Hematopoietic multipotent progenitor cell treated with erythropoietin and hydrocortisone succinate and interleukin-3 and kit ligand, for 15 days (in vitro differentiated cells): Measurements from ENCODE around the gene EPHA2.
"Not testable (repeated sequence)": the region's sequence is repeated elsewhere in the genome, so short reads cannot be mapped to it uniquely, and the experiment has no call there.

Experiments
- DNase-seq: peaks from one replicate; pipeline ENCODE4 v3.0.0-alpha.2; 2015; ENCODE audit warnings: low spot score

Gene EPHA2

DNA sequence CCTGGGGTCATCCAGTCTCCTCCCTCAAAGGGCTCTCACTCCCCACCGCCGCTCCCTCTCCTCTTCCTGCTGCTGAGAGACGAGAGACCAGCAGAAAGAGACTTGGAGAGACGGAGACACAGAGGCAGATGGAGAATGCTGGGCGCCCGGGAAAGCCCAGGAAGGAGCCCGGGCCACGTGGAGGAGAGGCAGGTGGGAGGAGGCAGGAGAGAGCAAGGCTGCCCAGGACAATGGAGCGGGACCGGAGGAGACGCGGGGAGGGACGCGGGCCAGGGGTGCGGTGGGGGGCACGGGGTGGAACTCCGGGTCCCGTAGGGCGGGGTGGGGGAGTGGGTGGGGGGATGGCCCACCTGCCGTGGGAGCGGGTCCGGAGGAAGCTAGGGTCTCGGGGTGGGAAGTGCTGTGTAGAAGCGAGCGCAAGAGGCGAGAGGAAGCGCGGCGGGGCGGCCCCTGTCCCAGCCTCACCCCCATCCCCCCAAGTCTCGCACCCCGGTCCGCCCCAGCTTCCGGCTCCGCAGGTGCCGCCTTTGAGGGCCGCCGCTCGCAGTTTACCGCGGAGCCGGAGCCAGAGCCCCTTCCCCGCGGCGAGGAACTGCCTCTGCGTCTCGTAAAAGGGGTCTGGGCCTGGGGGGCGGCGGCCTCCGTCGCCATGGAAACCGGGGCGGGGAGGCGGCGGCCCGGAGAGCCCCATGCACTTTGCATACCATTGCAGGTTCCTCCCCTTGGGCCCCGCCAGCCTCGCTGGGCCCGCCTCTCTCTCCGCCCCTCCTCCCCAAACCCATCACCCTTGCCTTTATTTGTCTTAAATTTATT is 11.7 kb upstream of the EPHA2 start:
- no peak for DNase-seq

GRCh38 chr1:16166117-16166516 is 10.2 kb upstream of the EPHA2 start:
- DNase-seq: no peak

GRCh38 chr1:16165548-16165947 is 9.7 kb upstream of the EPHA2 start:
- DNase-seq: no peak

- DNase-seq: no peak
These were observed 9.2 kb upstream of the EPHA2 start for GRCh38 chr1:16165073-16165364.

- DNase-seq: no peak
These were observed 8.6 kb upstream of the EPHA2 start for GRCh38 chr1:16164213-16165072.

DNA sequence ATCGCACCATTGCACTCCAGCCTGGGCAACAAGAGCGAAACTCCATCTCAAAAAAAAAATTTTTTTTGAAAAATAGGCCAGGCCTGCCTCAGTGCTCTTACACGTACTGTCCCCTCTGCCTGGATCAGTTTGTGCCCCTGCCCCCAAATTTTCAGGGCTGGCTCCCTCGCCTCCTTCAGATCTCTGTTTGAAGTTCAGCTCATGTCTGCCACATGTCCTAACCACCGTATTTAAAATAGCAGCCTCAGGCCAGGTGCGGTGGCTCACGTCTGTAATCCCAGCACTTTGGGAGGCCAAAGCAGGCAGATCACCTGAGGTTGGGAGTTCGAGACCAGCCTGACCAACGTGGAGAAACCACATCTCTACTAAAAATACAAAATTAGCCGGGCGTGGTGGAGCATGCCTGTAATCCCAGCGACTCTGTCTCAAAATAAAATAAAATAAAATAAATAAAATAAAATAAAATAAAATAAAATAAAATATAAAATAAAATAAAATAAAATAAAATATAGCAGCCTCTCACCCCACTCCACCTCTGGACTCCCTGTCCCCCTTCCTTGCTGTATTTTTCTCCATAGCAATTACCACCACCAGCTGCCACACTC is 7.8 kb upstream of the EPHA2 start:
- not testable (repeated sequence) for DNase-seq

- no peak for DNase-seq
These were observed 6.4 kb upstream of the EPHA2 start for GRCh38 chr1:16162163-16162822.

- DNase-seq: no peak
These were observed 5.8 kb upstream of the EPHA2 start for GRCh38 chr1:16161717-16162116.

- no peak for DNase-seq
These were observed 3.3 kb upstream of the EPHA2 start for GRCh38 chr1:16158993-16159831.

- no peak for DNase-seq
These were observed 2.2 kb upstream of the EPHA2 start for GRCh38 chr1:16158025-16158424.

DNA sequence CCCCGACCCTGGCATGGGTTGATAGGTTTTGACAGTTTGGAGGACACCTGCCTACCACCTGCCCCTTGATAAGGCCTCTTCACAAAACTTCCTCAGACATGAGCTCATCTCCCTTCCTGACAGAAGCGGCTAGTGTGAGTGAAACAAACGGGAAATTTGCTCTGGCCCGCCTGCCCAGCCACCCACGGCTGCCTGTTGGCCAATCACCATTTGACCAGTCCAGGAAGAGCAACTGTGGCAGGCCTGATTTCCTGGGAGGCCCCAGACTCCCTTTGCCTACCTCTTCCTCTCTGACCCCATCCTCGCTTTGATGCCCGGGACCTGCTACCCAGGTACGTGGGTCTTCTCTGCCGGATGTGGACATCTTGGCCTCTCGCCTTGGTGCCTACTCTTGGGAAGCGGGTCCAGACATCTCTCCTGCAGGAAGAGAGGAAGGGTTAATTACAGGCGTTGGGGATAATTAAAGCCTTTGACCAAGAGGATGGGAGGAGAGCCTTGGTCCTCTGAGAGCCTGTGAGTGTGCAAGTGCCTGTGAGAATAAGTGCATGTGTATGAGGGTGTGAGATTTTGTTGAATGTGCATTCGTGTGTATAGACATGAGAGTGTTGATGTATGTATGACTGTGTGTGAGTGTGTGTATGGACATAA is 1.1 kb upstream of the EPHA2 start:
- DNase-seq: no peak

DNA sequence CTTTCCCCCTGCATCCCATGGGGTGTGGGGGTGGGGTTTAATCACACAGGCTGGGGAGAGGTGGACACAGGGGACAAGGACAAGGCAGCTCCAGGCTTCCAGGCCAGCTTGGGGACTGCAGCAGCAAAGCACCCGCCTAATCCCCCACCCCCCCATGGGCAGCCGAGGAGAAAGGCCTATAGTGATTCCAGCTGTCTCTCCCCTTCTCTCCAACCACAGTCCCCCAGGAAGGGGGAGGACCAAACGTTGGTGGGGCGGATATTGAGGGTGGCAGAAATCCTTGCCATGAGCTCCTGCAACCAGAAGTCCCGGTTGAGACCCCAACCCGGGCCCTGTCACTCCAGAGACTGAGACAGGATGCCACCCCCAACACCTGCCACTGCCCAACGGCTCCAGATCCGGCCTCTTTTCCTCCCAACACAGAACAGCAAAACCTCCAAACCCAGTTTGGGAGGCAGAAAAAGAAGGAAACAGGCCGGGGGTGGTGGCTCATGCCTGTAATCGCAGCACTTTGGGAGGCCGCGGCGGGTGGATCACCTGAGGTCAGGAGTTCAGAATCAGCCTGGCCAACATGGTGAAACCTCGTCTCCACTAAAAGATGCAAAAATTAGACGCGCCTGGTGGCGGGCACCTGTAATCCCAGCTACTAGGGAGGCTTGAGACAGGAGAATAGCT is 1.7 kb downstream of the EPHA2 start:
- DNase-seq: no peak

- no peak for DNase-seq
These were observed 2.5 kb downstream of the EPHA2 start for GRCh38 chr1:16153096-16153998.

GRCh38 chr1:16152481-16153087 is 3.3 kb downstream of the EPHA2 start:
- no peak for DNase-seq

- DNase-seq: no peak
These were observed 3.9 kb downstream of the EPHA2 start for GRCh38 chr1:16151995-16152384.

GRCh38 chr1:16151196-16151994 is 4.5 kb downstream of the EPHA2 start:
- DNase-seq: no peak

DNA sequence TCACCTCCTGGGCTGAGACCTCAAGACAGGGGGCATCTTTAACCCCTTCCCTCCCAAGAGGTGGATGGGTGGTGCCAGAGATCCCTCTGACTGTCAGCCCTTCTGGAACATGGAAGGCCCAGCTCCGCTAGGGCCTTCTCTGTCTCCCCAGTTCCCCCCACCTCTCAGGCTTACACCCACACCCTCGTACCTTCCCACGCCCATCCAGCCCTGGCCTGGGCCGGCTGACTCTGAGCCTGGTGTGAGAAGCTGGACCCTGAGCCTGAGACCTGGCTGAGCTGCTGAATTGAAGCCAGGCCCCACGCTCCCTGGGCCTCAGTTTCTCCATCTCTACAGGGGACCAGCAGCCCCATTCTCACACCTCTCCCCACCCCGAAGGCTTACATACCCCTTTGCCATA is 5.4 kb downstream of the EPHA2 start:
- DNase-seq: no peak
